GM18519 (cell line): Measurements from ENCODE around the gene TBC1D2.
A peak's percentile ranks its signal among the peaks of the same experiment; 100 is the strongest.
"Not testable (repeated sequence)": the region's sequence is repeated elsewhere in the genome, so short reads cannot be mapped to it uniquely, and the experiment has no call there.

ENCODE experiments used
- ATAC-seq: cut with Tn5 transposase; IDR thresholded peaks from one replicate; pipeline ENCODE4 v1.9.1; 2021; ENCODE audit warnings: mild to moderate bottlenecking, moderate library complexity; ENCODE audit not compliant: unreplicated experiment, low FRiP score

TBC1D2 gene

GRCh38 chr9:98275159-98275558, 19.7 kb upstream of the TBC1D2 start:
- no peak for ATAC-seq

GRCh38 chr9:98272083-98272482, 16.6 kb upstream of the TBC1D2 start:
- ATAC-seq, result no peak

- ATAC-seq, result no peak
Measured at GRCh38 chr9:98271479-98271878, 16.0 kb upstream of the TBC1D2 start.

- not testable (repeated sequence) for ATAC-seq
Measured at GRCh38 chr9:98270284-98270683, 14.8 kb upstream of the TBC1D2 start.

GRCh38 chr9:98269652-98270051, 14.2 kb upstream of the TBC1D2 start:
- ATAC-seq, result not testable (repeated sequence)

GRCh38 chr9:98267556-98267955, 12.1 kb upstream of the TBC1D2 start:
- ATAC-seq, result not testable (repeated sequence)

GRCh38 chr9:98264516-98264915, 9.1 kb upstream of the TBC1D2 start:
- no peak for ATAC-seq

GRCh38 chr9:98263482-98264357, 8.3 kb upstream of the TBC1D2 start:
- ATAC-seq, result peak; percentile 73

- no peak for ATAC-seq
Measured at GRCh38 chr9:98263080-98263479, 7.6 kb upstream of the TBC1D2 start.

GRCh38 chr9:98262056-98262455, 6.6 kb upstream of the TBC1D2 start:
- no peak for ATAC-seq

- ATAC-seq, result no peak
Measured at GRCh38 chr9:98260635-98261034, 5.2 kb upstream of the TBC1D2 start.

GRCh38 chr9:98259791-98260190, 4.3 kb upstream of the TBC1D2 start:
- ATAC-seq, result no peak

- ATAC-seq, result no peak
Measured at GRCh38 chr9:98256756-98257155, 1.3 kb upstream of the TBC1D2 start.

- ATAC-seq, result peak; percentile 4
Measured at GRCh38 chr9:98255061-98255577, 330 bp downstream of the TBC1D2 start.

- ATAC-seq, result no peak
Measured at GRCh38 chr9:98254228-98255060, 1.0 kb downstream of the TBC1D2 start.

GRCh38 chr9:98253565-98253964, 1.9 kb downstream of the TBC1D2 start:
- no peak for ATAC-seq

GRCh38 chr9:98251551-98251950, 3.9 kb downstream of the TBC1D2 start:
- ATAC-seq, result no peak

- no peak for ATAC-seq
Measured at GRCh38 chr9:98249771-98250170, 5.7 kb downstream of the TBC1D2 start.

GRCh38 chr9:98248737-98249474, 6.5 kb downstream of the TBC1D2 start:
- no peak for ATAC-seq

- no peak for ATAC-seq
Measured at GRCh38 chr9:98247831-98248657, 7.4 kb downstream of the TBC1D2 start.
